ENCODE results near the gene COX6B2.

The COX6B2 gene

GRCh38 chr19:55302318-55302703, 52.2 kb downstream of the COX6B2 start:
- Histone ChIP-seq H3K36me3 (ENCODE audit: insufficient read depth, insufficient read length, low read length) (peaks cover 58% of the 10 kb centered on the region), H3K27me3 (ENCODE audit: insufficient read depth, insufficient read length) (no peaks in the 10 kb centered on the region), H3K9ac (ENCODE audit: insufficient read length, low read depth) (no peak overlapping the region), H3K4me3 (ENCODE audit: insufficient read length, low read depth) (no peak overlapping the region), H3K9me3 (ENCODE audit: insufficient read depth, low read length) (no peaks in the 10 kb centered on the region), H3K4me1 (ENCODE audit: insufficient read depth, insufficient read length) (peaks cover 8% of the 10 kb centered on the region)
- TF ChIP-seq YY1 (IDR thresholded peaks at IDR 0.05; ENCODE audit: insufficient read depth, insufficient read length) (no peak), ZNF274 (IDR thresholded peaks at IDR 0.05; ENCODE audit: low read depth, low read length) (no peak), SUZ12 (IDR thresholded peaks at IDR 0.05; ENCODE audit: extremely low read depth, insufficient read depth, insufficient read length) (no peak)
- DNase-seq (ENCODE audit: low read depth, low spot score), result no peak

GRCh38 chr19:55301459-55302317, 52.8 kb downstream of the COX6B2 start:
- Histone ChIP-seq H3K9me3 (ENCODE audit: insufficient read depth, low read length) (no peaks in the 10 kb centered on the region), H3K4me1 (ENCODE audit: insufficient read depth, insufficient read length) (peaks cover 8% of the 10 kb centered on the region), H3K9ac (ENCODE audit: insufficient read length, low read depth) (peak overlapping the region; percentile 39), H3K4me3 (ENCODE audit: insufficient read length, low read depth) (no peak overlapping the region), H3K36me3 (ENCODE audit: insufficient read depth, insufficient read length, low read length) (peaks cover 54% of the 10 kb centered on the region), H3K27me3 (ENCODE audit: insufficient read depth, insufficient read length) (no peaks in the 10 kb centered on the region)
- no peak for TF ChIP-seq SUZ12 (IDR thresholded peaks at IDR 0.05; ENCODE audit: extremely low read depth, insufficient read depth, insufficient read length)
- TF ChIP-seq YY1 (IDR thresholded peaks at IDR 0.05; ENCODE audit: insufficient read depth, insufficient read length), result no peak
- TF ChIP-seq ZNF274 (IDR thresholded peaks at IDR 0.05; ENCODE audit: low read depth, low read length), result no peak
- peak; percentile 36 for DNase-seq (ENCODE audit: low read depth, low spot score)

GRCh38 chr19:55300886-55301458, 53.5 kb downstream of the COX6B2 start:
- no peak for TF ChIP-seq SUZ12 (IDR thresholded peaks at IDR 0.05; ENCODE audit: extremely low read depth, insufficient read depth, insufficient read length)
- TF ChIP-seq ZNF274 (IDR thresholded peaks at IDR 0.05; ENCODE audit: low read depth, low read length), result no peak
- TF ChIP-seq YY1 (IDR thresholded peaks at IDR 0.05; ENCODE audit: insufficient read depth, insufficient read length), result no peak
- H3K9ac ChIP-seq (ENCODE audit: insufficient read length, low read depth), result peak overlapping the region; percentile 39
- H3K4me1 ChIP-seq (ENCODE audit: insufficient read depth, insufficient read length), result peaks cover 8% of the 10 kb centered on the region
- H3K4me3 ChIP-seq (ENCODE audit: insufficient read length, low read depth), result no peak overlapping the region
- peaks cover 50% of the 10 kb centered on the region for H3K36me3 ChIP-seq (ENCODE audit: insufficient read depth, insufficient read length, low read length)
- H3K9me3 ChIP-seq (ENCODE audit: insufficient read depth, low read length), result no peaks in the 10 kb centered on the region
- H3K27me3 ChIP-seq (ENCODE audit: insufficient read depth, insufficient read length), result no peaks in the 10 kb centered on the region
- no peak for DNase-seq (ENCODE audit: low read depth, low spot score)

GRCh38 chr19:55299991-55300390, 54.5 kb downstream of the COX6B2 start:
- no peaks in the 10 kb centered on the region for H3K27me3 ChIP-seq (ENCODE audit: insufficient read depth, insufficient read length)
- TF ChIP-seq ZNF274 (IDR thresholded peaks at IDR 0.05; ENCODE audit: low read depth, low read length) (no peak), SUZ12 (IDR thresholded peaks at IDR 0.05; ENCODE audit: extremely low read depth, insufficient read depth, insufficient read length) (no peak), YY1 (IDR thresholded peaks at IDR 0.05; ENCODE audit: insufficient read depth, insufficient read length) (no peak)
- peaks cover 8% of the 10 kb centered on the region for H3K4me1 ChIP-seq (ENCODE audit: insufficient read depth, insufficient read length)
- no peak for DNase-seq (ENCODE audit: low read depth, low spot score)
- no peak overlapping the region for H3K4me3 ChIP-seq (ENCODE audit: insufficient read length, low read depth)
- H3K9me3 ChIP-seq (ENCODE audit: insufficient read depth, low read length), result no peaks in the 10 kb centered on the region
- peaks cover 46% of the 10 kb centered on the region for H3K36me3 ChIP-seq (ENCODE audit: insufficient read depth, insufficient read length, low read length)
- H3K9ac ChIP-seq (ENCODE audit: insufficient read length, low read depth), result no peak overlapping the region

All from NT2/D1 (cell line).